WERI-Rb-1 (cell line): ENCODE measurements around the gene INTS11.
"Not testable (repeated sequence)": the region's sequence is repeated elsewhere in the genome, so short reads cannot be mapped to it uniquely, and the experiment has no call there.

Experiments
- DNase-seq: peaks from one replicate; pipeline ENCODE4 v3.0.0-alpha.2; 2020
- H3K27ac ChIP-seq: fragments of 250-450 bp; sonication (Bioruptor Pico); 2 replicates; pipeline ENCODE4 v1.5.1; 2020; ENCODE audit warnings: mild to moderate bottlenecking, moderate library complexity
- H3K27me3 ChIP-seq: fragments of 250-450 bp; sonication (Bioruptor Pico); 2 replicates; pipeline ENCODE4 v1.5.1; 2021; ENCODE audit warnings: mild to moderate bottlenecking, low read depth, moderate library complexity; ENCODE audit not compliant: insufficient read depth, severe bottlenecking
- H3K36me3 ChIP-seq: fragments of 250-450 bp; sonication (Bioruptor Pico); 2 replicates; pipeline ENCODE4 v1.5.1; 2020; ENCODE audit warnings: mild to moderate bottlenecking, moderate library complexity
- H3K4me3 ChIP-seq: 2 replicates; pipeline ENCODE4 v1.5.1; 2011; ENCODE audit warnings: low read depth, mild to moderate bottlenecking, control low read depth, low read length
- H3K9me3 ChIP-seq: fragments of 250-450 bp; sonication (Bioruptor Pico); 2 replicates; pipeline ENCODE4 v1.5.1; 2021; ENCODE audit warnings: mild to moderate bottlenecking, moderate library complexity; ENCODE audit not compliant: severe bottlenecking
- CTCF ChIP-seq: IDR thresholded peaks from 2 replicates; pipeline ENCODE4 v1.5.1; 2011; ENCODE audit warnings: low read depth, mild to moderate bottlenecking, control low read depth, inconsistent platforms, low read length

INTS11 gene

GRCh38 chr1:1370771-1371300, 46.4 kb upstream of the INTS11 start:
- H3K4me3 ChIP-seq = no peak overlapping the region
- H3K36me3 ChIP-seq = peaks cover 29% of the 10 kb centered on the region
- no peak overlapping the region for H3K27ac ChIP-seq
- no peak for DNase-seq
- TF ChIP-seq CTCF = no peak
- peaks cover 13% of the 10 kb centered on the region for H3K9me3 ChIP-seq
- no peaks in the 10 kb centered on the region for H3K27me3 ChIP-seq

DNA sequence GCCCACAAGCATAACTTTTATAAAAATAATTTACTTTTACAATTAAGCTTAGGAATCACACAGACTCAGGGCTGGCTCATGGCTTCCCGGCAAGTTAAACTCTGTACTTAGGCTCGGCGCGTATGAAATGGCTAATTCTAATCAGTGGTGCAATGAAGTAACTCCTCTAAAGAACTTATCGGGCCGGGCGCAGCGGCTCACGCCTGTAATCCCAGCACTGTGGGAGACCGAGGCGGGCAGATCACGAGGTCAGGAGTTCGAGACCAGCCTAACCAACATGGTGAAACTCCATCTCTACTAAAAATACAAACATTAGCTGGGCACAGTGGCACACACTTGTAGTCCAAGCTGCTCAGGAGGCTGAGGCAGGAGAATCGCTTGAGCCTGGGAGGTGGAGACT, 45.6 kb upstream of the INTS11 start:
- H3K9me3 ChIP-seq = peaks cover 15% of the 10 kb centered on the region
- DNase-seq, H3K27me3 ChIP-seq, H3K4me3 ChIP-seq, H3K27ac ChIP-seq: not testable (repeated sequence)
- peaks cover 29% of the 10 kb centered on the region for H3K36me3 ChIP-seq

GRCh38 chr1:1367315-1367714, 42.9 kb upstream of the INTS11 start:
- TF ChIP-seq CTCF = no peak
- H3K4me3 ChIP-seq = no peak overlapping the region
- H3K9me3 ChIP-seq = peaks cover 15% of the 10 kb centered on the region
- DNase-seq = no peak
- peaks cover 8% of the 10 kb centered on the region for H3K36me3 ChIP-seq
- H3K27me3 ChIP-seq = no peaks in the 10 kb centered on the region
- H3K27ac ChIP-seq = no peak overlapping the region

DNA sequence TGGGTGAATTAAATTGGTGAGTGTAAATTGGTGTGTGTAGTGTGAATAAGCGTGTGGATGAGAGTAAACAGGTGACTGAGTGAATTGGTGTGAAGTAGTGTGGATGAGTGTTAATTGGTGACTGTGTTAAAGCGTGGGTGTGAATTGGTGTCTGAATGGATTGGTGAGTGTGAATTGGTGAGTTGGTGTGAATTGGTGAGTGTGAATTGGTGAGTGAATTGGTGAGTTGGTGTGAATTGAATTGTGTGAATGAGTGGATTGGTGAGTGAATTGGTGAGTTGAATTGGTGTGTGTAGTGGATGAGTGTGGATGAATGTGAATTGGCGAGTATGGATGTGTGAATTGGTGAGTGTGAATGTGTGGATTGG, 42.2 kb upstream of the INTS11 start:
- peaks cover 15% of the 10 kb centered on the region for H3K9me3 ChIP-seq
- TF ChIP-seq CTCF = no peak
- no peak for DNase-seq
- H3K4me3 ChIP-seq = no peak overlapping the region
- no peaks in the 10 kb centered on the region for H3K27me3 ChIP-seq
- H3K27ac ChIP-seq = no peak overlapping the region
- peaks cover 5% of the 10 kb centered on the region for H3K36me3 ChIP-seq

DNA sequence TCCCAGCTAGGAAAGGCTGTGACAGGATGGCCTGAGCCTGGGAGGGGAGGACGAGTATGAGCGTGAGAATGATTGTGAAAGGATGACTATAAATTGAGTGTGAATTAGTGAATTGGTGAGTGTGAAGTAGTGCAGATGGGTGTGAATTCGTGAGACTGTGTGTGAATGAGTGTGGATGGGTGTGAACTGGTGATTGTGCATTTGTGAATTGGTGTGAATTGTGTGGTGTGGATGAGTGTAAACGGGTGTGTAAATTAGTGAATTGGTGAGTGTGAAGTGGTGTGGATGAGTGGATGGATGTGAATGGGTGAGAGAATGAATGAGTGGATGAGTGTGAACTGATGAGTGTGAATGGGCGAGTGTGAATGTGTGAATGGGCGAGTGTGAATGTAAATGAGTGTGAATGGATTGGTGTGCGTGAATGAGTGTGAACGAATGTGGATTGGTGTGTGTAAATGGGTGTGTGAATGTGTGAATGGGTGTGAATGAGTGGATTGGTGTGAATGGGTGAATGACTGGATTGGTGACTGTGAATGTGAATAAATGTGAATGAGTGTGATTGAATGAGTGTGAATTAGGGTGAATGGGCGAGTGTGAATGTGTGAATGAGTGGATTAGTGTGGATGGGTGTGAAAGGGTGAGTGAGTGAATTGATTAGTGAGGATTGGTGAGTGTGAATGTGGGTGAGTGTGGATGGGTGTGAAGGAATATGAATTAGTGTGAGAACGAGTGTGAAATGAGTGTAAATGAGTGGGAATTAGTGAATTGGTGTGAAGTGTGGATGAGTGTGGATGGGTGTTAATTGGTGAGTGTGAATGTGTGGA, 41.6 kb upstream of the INTS11 start:
- Histone ChIP-seq H3K27me3 (no peaks in the 10 kb centered on the region), H3K36me3 (no peaks in the 10 kb centered on the region; the same call in 1 of the 2 replicates), H3K27ac (no peak overlapping the region), H3K9me3 (peaks cover 15% of the 10 kb centered on the region), H3K4me3 (no peak overlapping the region)
- TF ChIP-seq CTCF = no peak
- no peak for DNase-seq

- H3K27ac ChIP-seq = no peak overlapping the region
- no peaks in the 10 kb centered on the region for H3K36me3 ChIP-seq
- no peak for TF ChIP-seq CTCF
- DNase-seq = no peak
- H3K9me3 ChIP-seq = peaks cover 15% of the 10 kb centered on the region
- no peaks in the 10 kb centered on the region for H3K27me3 ChIP-seq
- H3K4me3 ChIP-seq = no peak overlapping the region
Measured at GRCh38 chr1:1364266-1364665, 39.8 kb upstream of the INTS11 start.
